22Rv1 (cell line): ENCODE data around the gene RGL1.

ENCODE experiments used
- ZFX ChIP-seq: fragments of 450-650 bp; IDR thresholded peaks from 2 replicates; pipeline ENCODE4 v1.6.1; 2017; ENCODE audit warnings: antibody characterized with exemption, borderline replicate concordance
- TF ChIP-seq, protein P1 (sequence below): fragments of 450-650 bp; IDR thresholded peaks from 2 replicates; pipeline ENCODE4 v1.5.1; 2017; ENCODE audit warnings: mild to moderate bottlenecking

DNA sequence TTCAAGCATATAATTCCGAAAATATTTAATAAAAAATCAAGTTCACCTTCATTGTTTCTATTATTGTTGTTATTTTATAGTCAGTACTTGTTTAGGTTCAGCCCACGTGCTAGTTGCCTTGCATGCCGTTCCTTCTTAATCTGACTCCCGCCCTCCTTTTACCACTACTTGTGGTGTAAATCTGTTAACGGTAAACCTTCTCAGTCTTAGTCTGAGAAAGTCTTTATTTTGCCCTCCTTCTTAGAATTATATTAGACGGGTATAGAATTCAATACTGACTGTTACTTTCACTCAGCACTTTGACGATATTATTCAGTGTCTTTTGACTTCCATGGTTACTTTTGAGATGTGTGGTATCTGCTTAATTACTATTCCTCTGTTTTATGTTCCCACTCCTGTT is 104.8 kb downstream of the RGL1 start:
- TF ChIP-seq, protein P1, sequence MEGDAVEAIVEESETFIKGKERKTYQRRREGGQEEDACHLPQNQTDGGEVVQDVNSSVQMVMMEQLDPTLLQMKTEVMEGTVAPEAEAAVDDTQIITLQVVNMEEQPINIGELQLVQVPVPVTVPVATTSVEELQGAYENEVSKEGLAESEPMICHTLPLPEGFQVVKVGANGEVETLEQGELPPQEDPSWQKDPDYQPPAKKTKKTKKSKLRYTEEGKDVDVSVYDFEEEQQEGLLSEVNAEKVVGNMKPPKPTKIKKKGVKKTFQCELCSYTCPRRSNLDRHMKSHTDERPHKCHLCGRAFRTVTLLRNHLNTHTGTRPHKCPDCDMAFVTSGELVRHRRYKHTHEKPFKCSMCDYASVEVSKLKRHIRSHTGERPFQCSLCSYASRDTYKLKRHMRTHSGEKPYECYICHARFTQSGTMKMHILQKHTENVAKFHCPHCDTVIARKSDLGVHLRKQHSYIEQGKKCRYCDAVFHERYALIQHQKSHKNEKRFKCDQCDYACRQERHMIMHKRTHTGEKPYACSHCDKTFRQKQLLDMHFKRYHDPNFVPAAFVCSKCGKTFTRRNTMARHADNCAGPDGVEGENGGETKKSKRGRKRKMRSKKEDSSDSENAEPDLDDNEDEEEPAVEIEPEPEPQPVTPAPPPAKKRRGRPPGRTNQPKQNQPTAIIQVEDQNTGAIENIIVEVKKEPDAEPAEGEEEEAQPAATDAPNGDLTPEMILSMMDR, result no peak
- no peak for TF ChIP-seq ZFX
